ENCODE data around the gene PPIP5K1.

PPIP5K1 gene

DNA sequence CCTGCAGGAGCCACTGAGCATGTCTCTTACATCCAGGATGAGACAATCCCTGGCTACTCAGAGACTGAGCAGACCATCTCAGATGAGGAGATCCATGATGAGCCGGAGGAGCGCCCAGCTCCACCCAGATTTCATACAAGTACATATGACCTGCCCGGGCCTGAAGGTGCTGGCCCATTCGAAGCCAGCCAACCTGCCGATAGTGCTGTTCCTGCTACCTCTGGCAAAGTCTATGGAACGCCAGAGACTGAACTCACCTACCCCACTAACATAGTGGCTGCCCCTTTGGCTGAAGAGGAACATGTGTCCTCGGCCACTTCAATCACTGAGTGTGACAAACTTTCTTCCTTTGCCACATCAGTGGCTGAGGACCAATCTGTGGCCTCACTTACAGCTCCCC lies 66.4 kb downstream of the PPIP5K1 start:
- no peak for DNase-seq (ENCODE audit: low spot score)
- in situ Hi-C loops (cut with MboI; ENCODE audit: low sequenced_read_pairs, unreplicated experiment) = no loop called here
- TF ChIP-seq, protein P1, sequence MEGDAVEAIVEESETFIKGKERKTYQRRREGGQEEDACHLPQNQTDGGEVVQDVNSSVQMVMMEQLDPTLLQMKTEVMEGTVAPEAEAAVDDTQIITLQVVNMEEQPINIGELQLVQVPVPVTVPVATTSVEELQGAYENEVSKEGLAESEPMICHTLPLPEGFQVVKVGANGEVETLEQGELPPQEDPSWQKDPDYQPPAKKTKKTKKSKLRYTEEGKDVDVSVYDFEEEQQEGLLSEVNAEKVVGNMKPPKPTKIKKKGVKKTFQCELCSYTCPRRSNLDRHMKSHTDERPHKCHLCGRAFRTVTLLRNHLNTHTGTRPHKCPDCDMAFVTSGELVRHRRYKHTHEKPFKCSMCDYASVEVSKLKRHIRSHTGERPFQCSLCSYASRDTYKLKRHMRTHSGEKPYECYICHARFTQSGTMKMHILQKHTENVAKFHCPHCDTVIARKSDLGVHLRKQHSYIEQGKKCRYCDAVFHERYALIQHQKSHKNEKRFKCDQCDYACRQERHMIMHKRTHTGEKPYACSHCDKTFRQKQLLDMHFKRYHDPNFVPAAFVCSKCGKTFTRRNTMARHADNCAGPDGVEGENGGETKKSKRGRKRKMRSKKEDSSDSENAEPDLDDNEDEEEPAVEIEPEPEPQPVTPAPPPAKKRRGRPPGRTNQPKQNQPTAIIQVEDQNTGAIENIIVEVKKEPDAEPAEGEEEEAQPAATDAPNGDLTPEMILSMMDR (IDR thresholded peaks at IDR 0.05; ENCODE audit: borderline replicate concordance, control extremely low read depth, extremely low read depth, insufficient read depth, missing control alignments) = no peak

DNA sequence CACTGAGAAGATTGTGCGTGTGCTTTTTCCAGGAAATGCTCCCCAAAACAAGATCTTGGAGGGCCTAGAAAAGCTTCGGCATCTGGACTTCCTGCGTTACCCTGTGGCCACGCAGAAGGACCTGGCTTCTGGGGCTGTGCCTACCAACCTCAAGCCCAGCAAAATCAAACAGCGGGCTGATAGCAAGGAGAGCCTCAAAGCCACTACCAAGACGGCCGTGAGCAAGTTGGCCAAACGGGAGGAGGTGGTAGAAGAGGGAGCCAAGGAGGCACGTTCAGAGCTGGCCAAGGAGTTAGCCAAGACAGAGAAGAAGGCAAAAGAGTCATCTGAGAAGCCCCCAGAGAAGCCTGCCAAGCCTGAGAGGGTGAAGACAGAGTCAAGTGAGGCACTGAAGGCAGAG lies 67.8 kb downstream of the PPIP5K1 start:
- no peak for DNase-seq (ENCODE audit: low spot score)
- in situ Hi-C loops (cut with MboI; ENCODE audit: low sequenced_read_pairs, unreplicated experiment) = no loop called here
- TF ChIP-seq, protein P1 (IDR thresholded peaks at IDR 0.05; ENCODE audit: borderline replicate concordance, control extremely low read depth, extremely low read depth, insufficient read depth, missing control alignments) = no peak

DNA sequence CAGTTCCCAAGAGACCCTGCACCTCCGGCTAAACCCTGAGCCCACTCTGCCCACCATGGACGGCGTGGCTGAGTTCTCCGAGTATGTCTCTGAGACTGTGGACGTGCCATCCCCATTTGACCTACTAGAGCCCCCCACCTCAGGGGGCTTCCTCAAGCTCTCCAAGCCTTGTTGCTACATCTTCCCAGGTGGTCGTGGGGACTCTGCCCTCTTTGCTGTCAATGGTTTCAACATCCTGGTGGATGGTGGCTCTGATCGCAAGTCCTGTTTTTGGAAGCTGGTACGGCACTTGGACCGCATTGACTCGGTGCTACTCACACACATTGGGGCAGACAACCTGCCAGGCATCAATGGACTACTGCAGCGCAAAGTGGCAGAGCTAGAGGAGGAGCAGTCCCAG lies 68.6 kb downstream of the PPIP5K1 start:
- in situ Hi-C loops (cut with MboI; ENCODE audit: low sequenced_read_pairs, unreplicated experiment) = no loop called here
- no peak for DNase-seq (ENCODE audit: low spot score)
- TF ChIP-seq, protein P1 (IDR thresholded peaks at IDR 0.05; ENCODE audit: borderline replicate concordance, control extremely low read depth, extremely low read depth, insufficient read depth, missing control alignments) = no peak

DNA sequence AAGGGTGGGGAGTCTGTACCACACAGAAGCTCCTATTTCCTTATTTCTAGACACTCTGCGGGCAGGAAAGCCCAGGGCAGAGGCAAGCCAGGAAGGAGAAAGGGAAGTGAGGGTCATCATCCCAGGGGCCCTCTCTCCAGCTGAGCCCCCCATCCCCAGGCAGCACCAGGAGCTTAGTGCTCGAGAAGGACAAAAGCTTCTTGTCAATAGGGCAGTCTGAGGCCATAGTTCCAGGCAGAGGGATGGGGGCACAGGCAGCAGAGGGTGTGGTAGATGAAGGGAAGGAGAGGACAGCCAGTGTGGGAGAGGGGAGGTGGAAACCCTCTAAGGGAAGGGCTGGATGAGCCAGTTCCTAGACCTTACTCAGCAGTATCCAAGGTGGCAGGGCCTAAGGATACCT lies 69.9 kb downstream of the PPIP5K1 start:
- TF ChIP-seq, protein P1 (IDR thresholded peaks at IDR 0.05; ENCODE audit: borderline replicate concordance, control extremely low read depth, extremely low read depth, insufficient read depth, missing control alignments) = no peak
- in situ Hi-C loops (cut with MboI; ENCODE audit: low sequenced_read_pairs, unreplicated experiment) = no loop called here
- DNase-seq (ENCODE audit: low spot score) = no peak

DNA sequence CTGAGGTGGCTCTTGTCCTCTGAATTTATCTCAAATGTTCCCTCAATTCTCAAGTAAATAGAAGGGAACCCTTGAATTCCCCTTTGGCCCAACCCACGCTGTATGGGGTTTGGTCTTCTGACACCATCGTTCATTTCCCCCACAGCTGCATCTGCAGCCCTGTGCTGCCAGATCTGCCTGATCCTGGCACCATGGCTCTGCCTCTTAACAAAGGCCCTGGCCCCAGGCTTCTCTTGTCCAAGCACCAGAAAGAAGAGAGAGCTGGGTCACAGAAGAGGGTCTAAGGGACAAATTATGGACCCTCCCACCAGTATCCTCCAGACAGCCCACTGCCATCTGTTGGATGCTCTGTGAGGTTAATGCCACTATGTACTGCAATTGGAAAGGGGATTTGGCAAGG lies 70.8 kb downstream of the PPIP5K1 start:
- peak; percentile 23 for DNase-seq (ENCODE audit: low spot score)
- in situ Hi-C loops (cut with MboI; ENCODE audit: low sequenced_read_pairs, unreplicated experiment) = no loop called here
- TF ChIP-seq, protein P1 (IDR thresholded peaks at IDR 0.05; ENCODE audit: borderline replicate concordance, control extremely low read depth, extremely low read depth, insufficient read depth, missing control alignments) = no peak

DNA sequence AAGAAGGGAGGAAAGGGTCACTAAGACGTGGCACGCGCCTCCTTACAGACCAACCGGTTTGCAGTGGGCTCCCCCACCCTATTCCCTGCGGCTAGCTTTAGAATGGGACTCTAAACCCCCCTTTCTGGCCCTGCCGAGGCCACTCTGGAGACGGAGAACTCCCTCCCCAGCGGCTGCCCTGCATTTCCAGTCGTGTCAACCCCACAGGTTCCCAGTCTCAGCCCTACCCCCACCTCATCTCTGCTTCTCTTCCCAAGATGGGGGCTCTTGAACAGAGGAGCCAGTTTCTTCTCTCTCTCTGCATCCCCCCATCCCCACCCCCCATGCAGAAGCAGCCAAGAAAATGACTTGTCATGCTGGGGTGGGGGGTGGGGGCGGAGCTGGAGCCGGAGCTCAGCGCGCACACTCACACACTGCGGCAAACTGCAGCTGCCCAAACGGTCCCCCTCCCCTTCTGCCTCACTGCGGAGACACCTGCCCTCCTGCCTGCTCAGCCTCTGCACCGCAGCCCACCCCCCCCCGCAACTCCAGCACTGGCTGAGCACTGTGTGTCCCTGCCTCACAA lies 71.7 kb downstream of the PPIP5K1 start:
- peak; percentile 45 for DNase-seq (ENCODE audit: low spot score)
- in situ Hi-C loops (cut with MboI; ENCODE audit: low sequenced_read_pairs, unreplicated experiment) = no loop called here
- TF ChIP-seq, protein P1 (IDR thresholded peaks at IDR 0.05; ENCODE audit: borderline replicate concordance, control extremely low read depth, extremely low read depth, insufficient read depth, missing control alignments) = no peak

Measured in GM13976 (cell line).